Measurements from ENCODE around the gene UBE2V1. TPM values are rescaled to one million over a fixed set of nuclear protein-coding genes. Genes with fewer than 3 reads are reported as not detected.

The UBE2V1 gene
- total and polyA plus RNA-seq, 12 donors: 61.9 to 113 (median 88.6) TPM

GRCh38 chr20:50071039-50071888, 41.7 kb downstream of the UBE2V1 start:
- H3K36me3 ChIP-seq: no peaks in the 10 kb centered on the region
- 12% methylated on average over 46 to 48 of the region's 48 CpGs for WGBS, 2 donors
- H3K9me3 ChIP-seq: no peaks in the 10 kb centered on the region
- H3K27ac ChIP-seq: peak overlapping the region in 1 of 10 donors; percentile 73
- intact Hi-C loops (cut with DNase I): loop anchor here in 9 of 10 donors (1.0 to 5.0 kb wide), 6 partner anchors 88 to 96 kb away; partner anchors contain the start of gene SNAI1 (in 1 of the 9)
- no peaks in the 10 kb centered on the region for H3K27me3 ChIP-seq
- TF ChIP-seq CTCF (IDR thresholded peaks at IDR 0.05): peak; percentile 99 to 100 (median 100)
- peak; percentile 85 to 94 for DNase-seq
- H3K4me3 ChIP-seq: peak overlapping the region in 9 of 10 donors; percentile 4 to 53 (median 47)
- peaks cover 0 to 26% (median 8%) of the 10 kb centered on the region in 9 donors for H3K4me1 ChIP-seq
- ATAC-seq: peak; percentile 90 to 96 (median 95)

GRCh38 chr20:50070361-50070760, 42.6 kb downstream of the UBE2V1 start:
- Histone ChIP-seq H3K4me3 (no peak overlapping the region), H3K27me3 (no peaks in the 10 kb centered on the region), H3K27ac (no peak overlapping the region), H3K9me3 (no peaks in the 10 kb centered on the region), H3K4me1 (peaks cover 0 to 17% (median 5%) of the 10 kb centered on the region in 9 donors), H3K36me3 (no peaks in the 10 kb centered on the region)
- intact Hi-C loops (cut with DNase I): loop anchor here in 4 of 10 donors (2.0 to 5.0 kb wide), 4 partner anchors 88 to 97 kb away; partner anchors contain the start of gene SNAI1 (in 1 of the 4)
- no peak for TF ChIP-seq CTCF (IDR thresholded peaks at IDR 0.05)
- 94 to 95% methylated on average over 7 of the region's 7 CpGs for WGBS, 2 donors
- DNase-seq: no peak
- no peak for ATAC-seq

- H3K4me3 ChIP-seq: no peak overlapping the region
- TF ChIP-seq CTCF (IDR thresholded peaks at IDR 0.05): no peak
- ATAC-seq (no peak), DNase-seq (no peak)
- no peaks in the 10 kb centered on the region for H3K36me3 ChIP-seq
- H3K27me3 ChIP-seq: no peaks in the 10 kb centered on the region
- WGBS, 2 donors: 84 to 85% methylated on average over 11 of the region's 11 CpGs
- H3K9me3 ChIP-seq: no peaks in the 10 kb centered on the region
- H3K27ac ChIP-seq: no peak overlapping the region
- peaks cover 0 to 11% (median 4%) of the 10 kb centered on the region in 9 donors for H3K4me1 ChIP-seq
- intact Hi-C loops (cut with DNase I): no loop called here
Measured at GRCh38 chr20:50068041-50068651, 44.8 kb downstream of the UBE2V1 start.

GRCh38 chr20:50067461-50067860, 45.5 kb downstream of the UBE2V1 start:
- H3K27ac ChIP-seq: no peak overlapping the region
- TF ChIP-seq CTCF (IDR thresholded peaks at IDR 0.05): no peak
- DNase-seq (no peak), ATAC-seq (no peak)
- no peaks in the 10 kb centered on the region for H3K36me3 ChIP-seq
- intact Hi-C loops (cut with DNase I): no loop called here
- no peaks in the 10 kb centered on the region for H3K9me3 ChIP-seq
- H3K27me3 ChIP-seq: no peaks in the 10 kb centered on the region
- peaks cover 0 to 11% (median 4%) of the 10 kb centered on the region in 9 donors for H3K4me1 ChIP-seq
- 85 to 98% methylated on average over 2 of the region's 2 CpGs for WGBS, 2 donors
- H3K4me3 ChIP-seq: no peak overlapping the region

Measured in heart right ventricle (tissue), 16 donors.